NCI-H187 (cell line): ENCODE measurements around the gene STAMBP.
A peak's percentile ranks its signal among the peaks of the same experiment; 100 is the strongest.

Source experiments
- DNase-seq, 2 experiments: peaks; one replicate each; lab custom pipeline; 2025; lab: John Stamatoyannopoulos, UW

Gene STAMBP

DNA sequence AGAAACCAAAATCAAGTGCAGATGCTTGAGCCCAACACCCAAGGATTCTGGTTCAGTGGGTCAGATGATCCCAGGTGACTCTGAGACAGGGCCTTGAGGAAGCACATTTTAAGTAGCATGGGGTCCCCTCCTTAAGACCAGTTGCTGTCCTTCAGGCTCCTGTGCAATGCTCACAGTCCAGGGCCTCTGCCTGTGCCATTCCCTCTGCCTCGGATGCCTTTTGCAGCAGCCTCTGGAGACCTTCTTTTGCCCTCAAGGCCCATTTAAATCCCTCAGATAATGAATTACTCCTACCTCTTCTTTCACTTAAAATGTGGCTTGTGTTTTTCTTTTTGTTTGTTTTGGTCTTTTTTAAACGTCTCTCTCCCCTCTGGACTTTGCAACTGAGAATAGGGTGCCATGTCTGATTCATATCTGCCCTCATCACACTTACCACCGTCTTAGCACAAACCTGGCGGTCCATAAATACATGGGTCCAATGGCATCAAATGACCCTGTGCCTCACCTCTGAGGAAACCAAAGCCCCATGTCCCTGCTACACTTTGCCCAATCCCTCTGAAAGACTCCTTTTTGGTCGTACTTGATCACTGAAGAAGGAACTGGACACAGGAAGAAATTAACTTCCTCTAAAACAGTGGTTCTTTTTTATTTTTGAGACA, 78.2 kb downstream of the STAMBP start:
- no peak for DNase-seq

DNA sequence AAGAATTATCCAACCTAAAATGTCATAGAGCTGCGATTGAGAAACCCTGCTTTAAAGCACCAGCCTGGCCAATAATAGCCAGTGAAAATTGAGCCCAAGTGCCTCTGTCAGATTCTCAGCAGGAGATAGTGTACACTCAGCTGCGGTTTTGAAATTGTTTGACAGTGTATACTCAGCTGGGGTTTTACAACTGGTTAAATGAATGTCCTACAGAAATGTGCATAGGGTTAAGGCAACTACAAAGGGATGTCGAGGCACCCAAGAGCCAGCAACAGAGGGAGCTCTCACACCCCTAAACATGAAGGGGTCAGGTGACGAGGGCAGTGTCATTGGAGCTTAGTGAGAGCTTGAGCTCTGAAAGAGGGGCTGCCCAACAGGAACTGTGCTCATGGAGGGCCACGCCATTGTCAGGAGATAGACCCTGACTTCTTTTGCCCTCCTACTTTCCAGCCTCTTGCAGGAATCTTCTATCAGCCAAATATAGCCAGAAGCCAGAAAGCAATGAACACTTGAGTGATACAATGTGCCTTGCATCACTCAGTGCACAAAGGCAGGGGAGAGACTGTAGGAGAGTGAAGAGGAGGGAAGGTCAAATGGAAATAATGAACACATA, 79.2 kb downstream of the STAMBP start:
- DNase-seq: peak; percentile 51 to 70

DNA sequence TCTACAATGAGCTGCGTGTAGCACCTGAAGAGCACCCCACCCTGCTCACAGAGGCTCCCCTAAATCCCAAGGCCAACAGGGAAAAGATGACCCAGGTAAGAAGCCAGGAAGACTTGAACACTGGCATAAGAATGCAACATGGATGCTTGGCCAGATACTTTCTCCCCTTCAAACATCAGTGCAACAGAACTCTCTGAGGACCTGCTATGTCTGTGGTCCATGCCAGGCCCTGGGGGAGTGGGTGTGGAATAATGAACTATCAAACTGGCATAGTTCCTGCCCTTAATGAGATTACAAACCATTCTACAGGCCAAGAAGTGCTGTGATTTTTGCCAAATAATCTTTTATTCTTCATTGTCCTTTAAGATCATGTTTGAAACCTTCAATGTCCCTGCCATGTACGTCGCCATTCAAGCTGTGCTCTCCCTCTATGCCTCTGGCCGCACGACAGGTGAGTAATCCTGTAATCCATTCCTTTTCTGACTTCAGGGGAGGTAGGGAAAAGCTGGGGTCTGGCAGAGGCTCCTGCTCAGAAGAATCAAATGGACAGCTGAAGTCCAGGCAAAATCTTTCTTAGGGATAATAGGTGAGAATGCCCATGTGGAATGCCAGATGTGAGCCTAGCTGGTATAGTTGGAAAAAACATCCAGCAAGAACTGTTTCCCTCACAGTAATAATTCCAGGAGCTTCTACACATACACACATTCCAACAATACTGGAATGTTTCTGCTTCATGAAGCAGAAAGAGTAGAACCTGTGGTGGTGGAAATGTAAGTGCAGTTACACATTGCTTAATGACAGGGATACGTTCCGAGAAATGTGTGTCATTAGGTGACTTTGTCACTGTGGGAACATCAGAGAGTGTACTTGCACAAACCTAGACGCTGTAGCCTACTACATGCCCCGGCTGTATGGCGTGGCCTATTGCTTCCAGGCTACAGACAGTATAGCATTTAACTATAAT, 80.2 kb downstream of the STAMBP start:
- DNase-seq: no peak

DNA sequence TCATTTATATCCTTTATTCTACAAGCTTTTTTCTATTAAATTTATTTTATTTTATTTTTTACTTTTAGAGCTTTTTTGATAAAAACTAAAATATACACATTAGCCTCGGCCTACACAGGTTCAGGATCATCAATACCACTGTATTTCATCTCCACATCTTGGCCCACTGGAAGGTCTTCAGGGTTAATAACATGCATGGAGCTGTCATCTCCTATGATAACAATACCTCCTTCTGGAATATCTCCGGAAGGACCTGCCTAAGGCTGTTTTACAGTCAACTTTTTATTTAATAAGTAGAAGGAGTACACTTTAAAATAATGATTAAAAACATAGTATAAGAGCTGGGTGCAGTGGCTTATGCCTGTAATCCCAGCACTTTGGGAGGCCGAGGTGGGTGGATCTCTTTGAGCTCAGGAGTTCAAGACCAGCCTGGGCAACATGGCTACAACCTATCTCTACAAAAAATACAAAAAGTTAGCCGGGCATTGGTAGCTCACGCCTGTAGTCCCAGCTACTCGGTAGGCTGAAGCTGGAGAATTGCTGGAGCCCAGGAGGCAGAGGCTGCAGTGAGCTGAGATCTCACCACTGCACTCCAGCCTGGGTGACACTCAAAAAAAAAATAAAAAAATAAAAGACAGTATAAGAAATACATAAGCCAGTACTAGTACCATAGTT, 82.2 kb downstream of the STAMBP start:
- no peak for DNase-seq

DNA sequence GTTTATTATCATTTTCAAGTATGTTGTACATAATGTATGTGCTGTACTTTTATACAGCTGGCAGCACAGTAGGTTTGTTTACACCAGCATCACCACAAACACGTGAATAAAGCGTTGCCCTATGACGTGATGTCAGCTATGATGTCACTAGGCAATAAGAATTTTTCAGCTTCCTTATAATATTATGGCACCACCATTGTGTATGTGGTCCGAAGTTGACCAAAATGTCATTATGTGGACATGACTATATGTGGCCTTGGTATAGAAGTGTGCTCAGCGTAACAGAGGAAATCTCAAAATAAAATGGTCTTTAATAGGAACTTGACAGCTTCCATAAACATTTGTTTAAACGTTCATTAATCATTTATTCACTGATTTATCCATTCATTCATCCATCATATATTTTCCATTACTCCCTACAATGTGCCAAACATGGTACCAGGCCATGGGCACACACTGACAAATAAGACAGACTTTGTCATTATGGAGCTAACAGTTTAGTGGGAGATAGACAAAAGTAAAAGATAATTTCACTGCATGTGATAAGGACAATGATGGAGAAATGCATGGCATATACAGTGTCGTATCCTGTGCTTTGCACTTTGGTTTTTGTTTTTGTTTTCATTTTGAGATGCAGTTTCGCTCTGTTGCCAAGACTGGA, 82.9 kb downstream of the STAMBP start:
- no peak for DNase-seq

DNA sequence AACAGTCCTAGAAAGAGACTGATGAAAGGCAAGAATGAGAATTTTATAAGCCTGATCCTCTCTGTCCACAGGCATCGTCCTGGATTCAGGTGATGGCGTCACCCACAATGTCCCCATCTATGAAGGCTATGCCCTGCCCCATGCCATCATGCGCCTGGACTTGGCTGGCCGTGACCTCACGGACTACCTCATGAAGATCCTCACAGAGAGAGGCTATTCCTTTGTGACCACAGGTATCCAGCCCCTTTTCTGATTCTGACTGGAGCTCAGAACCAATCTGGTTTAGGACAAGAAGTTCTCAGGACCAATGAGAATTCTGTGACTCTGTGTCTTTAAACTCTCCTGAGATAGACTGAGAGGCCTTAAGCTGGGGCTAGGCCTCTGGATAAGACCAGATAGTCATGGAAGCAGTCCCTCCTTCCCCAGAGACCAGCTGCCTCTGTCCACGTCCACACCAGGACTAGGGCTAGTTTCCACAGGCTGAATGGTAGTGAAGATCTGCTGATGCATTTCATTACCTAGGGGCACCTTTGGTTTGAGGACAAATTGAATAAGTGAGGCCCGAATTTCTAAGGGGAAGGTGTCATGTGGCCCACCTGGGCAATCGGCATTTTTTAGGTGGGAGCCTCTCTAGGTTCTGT, 84.8 kb downstream of the STAMBP start:
- no peak for DNase-seq

DNA sequence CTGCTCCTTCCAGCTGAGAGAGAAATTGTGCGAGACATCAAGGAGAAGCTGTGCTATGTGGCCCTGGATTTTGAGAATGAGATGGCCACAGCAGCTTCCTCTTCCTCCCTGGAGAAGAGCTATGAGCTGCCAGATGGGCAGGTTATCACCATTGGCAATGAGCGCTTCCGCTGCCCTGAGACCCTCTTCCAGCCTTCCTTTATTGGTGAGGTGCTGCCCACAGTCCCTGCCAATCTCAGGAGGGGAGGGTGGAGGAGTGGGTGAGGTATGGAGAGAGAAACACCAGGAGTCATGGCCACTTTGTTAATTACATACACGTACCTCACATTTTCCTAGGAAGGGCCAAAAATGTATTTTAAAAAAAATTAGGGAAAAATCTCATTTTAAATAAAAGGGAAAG, 85.9 kb downstream of the STAMBP start:
- no peak for DNase-seq

DNA sequence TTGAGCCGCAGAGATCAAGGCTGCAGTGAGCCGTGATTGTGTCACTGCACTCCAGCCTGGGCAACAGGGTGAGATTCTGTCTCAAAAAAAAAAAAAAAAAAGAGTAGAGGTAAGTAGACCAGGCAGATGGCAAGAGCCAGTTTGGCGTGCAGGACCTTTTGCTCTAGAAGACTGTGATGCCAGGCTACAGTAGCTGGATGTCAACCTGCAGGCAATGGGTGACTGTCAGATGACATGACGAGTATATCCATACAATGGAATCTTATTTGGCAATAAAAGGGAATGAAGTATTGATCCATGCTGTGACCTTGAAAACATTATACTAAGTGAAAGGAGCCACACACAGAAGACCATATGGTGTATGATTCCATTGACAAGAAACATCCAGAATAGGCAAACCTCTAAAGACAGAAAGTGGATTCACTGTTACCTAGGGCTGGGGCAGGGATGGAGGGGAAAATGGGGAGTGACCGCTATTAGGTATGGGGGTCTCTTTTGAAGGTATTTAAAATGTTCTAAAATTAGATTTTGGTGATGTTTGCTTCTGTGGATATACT, 86.8 kb downstream of the STAMBP start:
- DNase-seq: no peak

DNA sequence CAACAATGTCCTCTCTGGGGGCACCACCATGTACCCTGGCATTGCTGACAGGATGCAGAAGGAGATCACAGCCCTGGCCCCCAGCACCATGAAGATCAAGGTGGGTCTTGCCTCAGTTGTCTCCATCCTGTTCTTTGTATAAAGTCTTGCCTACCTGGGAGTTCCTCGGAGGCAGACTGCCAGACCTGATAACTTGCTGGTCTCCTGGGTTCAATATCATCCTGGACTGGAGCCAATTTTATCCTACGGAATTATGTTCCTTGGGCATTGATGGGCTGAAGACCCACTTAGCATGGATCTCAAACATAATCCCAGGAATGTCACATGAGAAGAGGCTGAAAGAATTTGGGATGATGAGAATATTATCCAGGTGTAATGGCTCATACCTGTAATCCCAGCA, 87.9 kb downstream of the STAMBP start:
- DNase-seq: no peak

DNA sequence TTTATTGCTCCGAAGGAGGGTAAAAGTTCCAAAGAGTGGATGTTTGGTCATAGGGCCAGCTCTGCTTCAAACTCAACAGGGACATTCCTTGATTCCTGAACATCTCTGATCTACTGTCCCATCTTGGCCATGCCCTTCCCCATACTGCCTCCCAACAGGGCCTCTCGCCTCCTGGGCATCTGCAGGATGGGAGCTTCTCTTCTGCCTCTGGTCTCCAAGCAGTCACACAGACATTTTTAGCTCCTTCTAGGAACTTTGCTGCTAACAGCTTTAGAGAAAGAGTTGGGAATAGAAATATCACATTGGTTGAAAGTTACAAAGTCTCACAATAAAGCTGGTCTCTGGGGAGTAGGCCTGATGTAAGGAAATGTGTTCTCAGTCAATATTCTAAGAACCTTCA, 88.5 kb downstream of the STAMBP start:
- no peak for DNase-seq

DNA sequence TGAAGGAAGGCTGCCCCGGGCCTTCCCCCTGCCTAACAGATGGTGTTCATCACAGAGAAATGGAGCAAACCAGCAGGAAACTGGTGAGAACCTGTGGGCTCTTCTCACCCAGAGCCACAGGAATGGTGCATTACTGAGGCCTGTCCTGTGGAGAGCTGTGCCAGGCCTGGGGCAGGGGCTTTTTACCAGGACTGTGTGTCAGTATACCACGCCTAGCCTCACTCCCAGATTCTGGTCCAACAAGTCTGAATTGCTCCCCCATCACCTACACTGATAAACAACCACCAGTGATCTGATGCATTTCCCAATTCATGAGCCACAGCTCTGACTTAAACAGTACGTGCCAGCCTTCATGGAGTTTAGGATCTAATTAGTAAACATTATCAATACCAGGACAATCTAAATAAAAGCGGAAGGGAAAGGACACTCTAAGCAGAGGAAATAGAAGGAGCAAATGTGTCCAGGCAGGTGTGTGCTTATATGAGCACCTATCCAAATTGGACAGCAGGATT, 89.0 kb downstream of the STAMBP start:
- DNase-seq: no peak

DNA sequence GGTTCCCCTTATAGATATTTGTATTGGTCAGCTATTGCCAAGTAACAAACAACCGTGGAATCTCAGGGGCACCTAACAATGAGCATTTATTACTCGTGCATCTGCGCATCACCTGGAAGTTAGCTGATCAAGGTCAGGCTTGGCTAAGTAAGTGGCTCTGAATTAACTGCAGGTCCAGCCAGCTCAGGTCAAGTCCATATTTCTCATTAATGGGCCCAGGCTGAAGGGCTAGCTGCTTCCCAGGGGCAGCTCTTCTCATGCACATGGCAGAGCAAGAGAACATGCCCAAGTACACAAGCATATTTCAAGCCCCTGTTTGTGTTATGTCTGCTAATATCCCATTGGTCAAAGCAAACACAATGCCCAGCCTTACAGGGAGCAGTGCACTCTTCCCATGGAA, 90.1 kb downstream of the STAMBP start:
- no peak for DNase-seq

DNA sequence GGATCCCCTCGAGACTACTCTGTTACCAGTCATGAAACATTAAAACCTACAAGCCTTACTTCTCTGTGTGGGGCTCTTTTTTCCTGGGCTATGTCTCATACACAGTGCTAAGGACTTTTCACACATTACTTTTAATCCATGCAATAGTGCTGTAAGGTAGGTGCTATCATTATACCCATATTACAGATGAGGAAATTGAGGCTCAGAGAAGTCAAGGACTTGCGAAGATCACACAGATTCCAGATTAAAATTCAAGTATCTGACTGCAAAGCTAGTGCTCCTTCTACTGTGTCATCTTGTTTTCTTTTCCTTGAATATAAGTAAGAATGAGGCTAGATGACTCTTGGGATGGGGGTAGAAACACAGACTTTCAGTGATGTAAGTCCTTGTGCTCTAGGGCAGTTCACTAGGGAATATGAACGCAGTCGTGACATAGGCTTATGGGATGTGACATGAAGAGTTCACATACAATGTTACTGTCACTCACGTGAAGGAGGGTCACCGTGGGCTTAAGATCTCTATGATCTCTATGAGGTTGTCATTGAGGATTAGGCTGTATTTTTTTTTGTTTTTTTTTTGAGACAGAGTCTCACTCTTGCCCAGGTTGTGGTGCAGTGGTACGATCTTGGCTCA, 91.0 kb downstream of the STAMBP start:
- DNase-seq: no peak

DNA sequence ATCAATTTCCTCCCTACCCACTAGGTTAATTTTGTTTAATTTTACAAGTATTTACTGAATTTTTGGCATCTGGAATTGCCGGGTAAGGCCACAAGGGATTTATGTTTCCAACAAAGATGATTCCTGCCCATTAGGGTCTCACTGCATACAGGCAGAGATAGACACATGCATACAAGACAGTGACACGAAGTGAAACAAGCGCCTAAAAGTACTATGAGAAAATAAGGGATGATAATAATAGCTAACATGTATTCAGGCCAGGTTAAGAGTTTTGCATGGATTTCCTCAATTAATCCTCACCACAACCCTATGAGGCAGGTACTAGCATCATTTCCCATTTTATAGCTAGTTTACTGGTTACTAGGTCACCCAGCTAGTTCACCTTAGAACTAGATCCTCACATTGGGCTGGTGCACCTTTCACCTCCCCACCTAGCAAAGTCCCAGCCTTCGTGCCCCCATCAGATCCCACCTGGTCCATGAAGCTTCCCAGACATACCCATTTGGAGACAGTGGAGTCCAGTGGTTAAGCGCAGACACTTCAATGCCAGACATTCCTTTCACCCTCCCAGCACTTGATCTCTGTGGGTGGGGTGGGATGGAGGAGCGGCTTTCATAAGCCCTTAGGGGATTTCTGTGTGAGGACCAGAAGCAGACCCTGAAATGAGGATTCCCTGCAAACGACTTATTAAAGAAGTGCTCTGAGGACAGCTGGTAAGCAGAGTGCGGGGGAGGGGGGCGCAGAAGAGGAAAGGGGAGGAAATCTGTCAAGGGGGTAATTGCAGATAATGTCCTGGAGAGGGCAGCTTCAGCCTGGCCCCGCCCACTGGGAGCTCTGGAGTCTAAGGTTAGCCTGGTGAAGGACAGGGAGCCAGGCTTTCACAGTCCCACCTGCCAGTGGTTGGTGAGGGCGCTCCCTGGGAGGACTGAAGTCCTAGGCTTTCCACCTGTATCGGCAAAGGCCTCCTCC, 92.1 kb downstream of the STAMBP start:
- no peak for DNase-seq

DNA sequence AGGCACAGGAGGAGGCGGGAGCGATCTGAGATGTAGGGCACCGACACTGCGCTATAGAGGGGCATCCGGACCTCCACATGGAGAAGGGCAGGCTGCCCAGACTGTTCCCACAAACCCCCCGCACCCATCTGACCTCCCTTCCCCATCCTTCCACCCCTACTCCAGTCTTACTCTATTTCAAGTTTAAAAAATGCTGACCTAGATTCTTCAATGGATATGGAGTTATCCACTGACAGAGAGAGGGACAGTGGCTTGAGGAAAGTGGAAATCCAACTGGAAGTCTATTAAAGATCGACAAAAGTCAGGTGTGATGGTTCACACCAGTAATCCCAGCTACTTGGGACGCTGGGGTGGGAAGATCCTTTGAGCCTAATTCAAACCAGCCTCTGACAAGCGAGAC, 92.8 kb downstream of the STAMBP start:
- DNase-seq: no peak

DNA sequence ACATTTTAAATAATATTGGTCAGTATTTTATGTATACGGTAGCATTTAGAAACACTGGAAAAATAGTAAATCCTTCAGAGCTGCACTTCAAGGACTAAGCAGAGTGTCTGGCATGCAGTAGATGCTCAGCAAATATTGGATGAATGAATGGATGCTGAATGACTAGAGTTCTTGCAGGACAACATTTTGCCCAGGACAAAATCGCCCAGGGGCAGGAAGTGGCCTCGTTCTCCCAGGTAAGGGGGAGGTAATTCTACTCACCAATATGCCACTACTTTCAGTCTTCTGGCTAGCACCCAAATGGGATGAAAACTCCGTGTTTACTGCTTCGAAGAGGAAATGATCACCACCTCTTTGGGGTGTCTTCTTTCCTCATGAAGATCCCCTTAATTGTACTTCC, 93.9 kb downstream of the STAMBP start:
- no peak for DNase-seq
